Measurements from ENCODE around the gene DAB2IP. TPM values are rescaled to one million over a fixed set of nuclear protein-coding genes. Genes with fewer than 3 reads are reported as not detected.

Gene DAB2IP
- total RNA-seq, 1 donor from 2014 or later, result 53.0 TPM

- DNase-seq (ENCODE audit: missing footprints), result no peak
- intact Hi-C loops (cut with DNase I), result no loop called here
- no peak for ATAC-seq
These were observed 119.2 kb downstream of the DAB2IP start for GRCh38 chr9:121770415-121771273.

DNA sequence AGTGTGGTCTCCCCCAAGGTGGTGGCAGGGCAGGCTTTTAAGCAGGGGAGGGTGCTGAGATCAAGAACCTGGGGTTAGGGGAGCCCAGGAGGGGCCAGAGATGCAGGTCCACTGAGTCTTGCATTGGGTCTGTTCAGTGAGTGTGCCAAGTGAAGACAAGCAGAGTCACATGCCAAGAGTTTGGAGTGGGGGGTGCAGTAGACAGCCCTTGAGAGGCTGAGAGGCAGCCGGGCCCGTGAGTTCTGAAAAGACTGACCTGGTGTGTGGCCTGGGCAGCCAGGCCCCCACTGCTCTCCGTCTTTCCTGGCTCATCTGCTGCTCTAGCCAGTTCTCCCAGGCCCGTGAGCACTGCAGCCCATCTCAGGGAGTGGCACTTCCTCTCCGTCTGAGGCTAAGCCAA lies 120.0 kb downstream of the DAB2IP start:
- DNase-seq (ENCODE audit: missing footprints) (peak; percentile 13), ATAC-seq (no peak)
- intact Hi-C loops (cut with DNase I), result no loop called here

GRCh38 chr9:121771851-121772599 lies 120.6 kb downstream of the DAB2IP start:
- ATAC-seq, result no peak
- peak; percentile 50 for DNase-seq (ENCODE audit: missing footprints)
- intact Hi-C loops (cut with DNase I), result no loop called here

- peak; percentile 81 for DNase-seq (ENCODE audit: missing footprints)
- intact Hi-C loops (cut with DNase I), result no loop called here
- ATAC-seq, result peak; percentile 87
These were observed 121.3 kb downstream of the DAB2IP start for GRCh38 chr9:121772600-121773285.

GRCh38 chr9:121773286-121773953 lies 122.0 kb downstream of the DAB2IP start:
- ATAC-seq, result no peak
- intact Hi-C loops (cut with DNase I), result no loop called here
- peak; percentile 59 for DNase-seq (ENCODE audit: missing footprints)

GRCh38 chr9:121773954-121774714 lies 122.7 kb downstream of the DAB2IP start:
- no peak for ATAC-seq
- intact Hi-C loops (cut with DNase I), result no loop called here
- peak; percentile 64 for DNase-seq (ENCODE audit: missing footprints)

DNA sequence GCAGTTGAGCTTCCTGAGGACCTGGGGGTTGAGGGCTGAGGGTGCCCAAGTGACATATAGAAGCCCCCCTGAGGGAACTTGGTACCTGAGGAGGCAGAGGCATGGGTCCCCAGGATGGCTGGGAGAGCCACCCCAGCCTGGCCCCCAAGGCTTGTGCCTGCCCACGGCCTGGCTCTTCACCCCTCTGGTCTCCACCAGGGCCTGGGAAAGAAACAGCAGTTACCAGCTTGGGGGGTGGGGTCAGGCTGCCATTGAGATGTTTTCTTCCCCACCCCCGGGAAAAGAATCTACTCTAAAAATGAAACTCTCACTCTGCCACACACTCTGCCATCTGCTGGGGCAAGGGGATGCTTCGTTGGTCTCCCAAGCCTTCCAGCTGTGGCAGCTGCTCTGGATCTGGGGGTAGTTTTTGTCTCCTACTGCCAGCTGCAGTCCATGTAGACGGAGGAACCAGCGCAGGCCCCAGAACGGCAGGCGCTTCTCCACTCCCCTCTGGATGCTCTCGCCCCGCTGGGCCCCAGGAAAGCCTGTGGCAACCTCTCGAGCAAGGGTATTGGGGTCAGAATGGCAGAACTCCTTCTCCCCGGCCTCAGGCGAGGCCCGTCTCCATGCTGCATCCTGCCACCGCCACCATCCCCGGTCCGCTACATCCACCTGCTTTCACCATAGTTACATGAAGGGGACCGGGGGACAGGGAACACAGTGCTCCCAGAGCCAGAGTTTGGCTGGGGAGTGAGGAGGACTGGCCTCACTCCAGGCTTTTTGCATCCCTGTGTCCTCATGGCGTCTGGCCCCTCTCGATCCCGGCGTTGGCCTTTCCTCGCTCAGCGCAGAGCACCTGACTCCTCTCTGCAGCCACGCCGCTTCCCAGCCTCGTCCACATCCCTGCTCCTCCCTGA lies 123.5 kb downstream of the DAB2IP start:
- intact Hi-C loops (cut with DNase I), result no loop called here
- DNase-seq (ENCODE audit: missing footprints), result peak; percentile 50
- no peak for ATAC-seq

GRCh38 chr9:121776001-121776738 lies 124.7 kb downstream of the DAB2IP start:
- DNase-seq (ENCODE audit: missing footprints), result no peak
- ATAC-seq, result no peak
- intact Hi-C loops (cut with DNase I), result no loop called here

DNA sequence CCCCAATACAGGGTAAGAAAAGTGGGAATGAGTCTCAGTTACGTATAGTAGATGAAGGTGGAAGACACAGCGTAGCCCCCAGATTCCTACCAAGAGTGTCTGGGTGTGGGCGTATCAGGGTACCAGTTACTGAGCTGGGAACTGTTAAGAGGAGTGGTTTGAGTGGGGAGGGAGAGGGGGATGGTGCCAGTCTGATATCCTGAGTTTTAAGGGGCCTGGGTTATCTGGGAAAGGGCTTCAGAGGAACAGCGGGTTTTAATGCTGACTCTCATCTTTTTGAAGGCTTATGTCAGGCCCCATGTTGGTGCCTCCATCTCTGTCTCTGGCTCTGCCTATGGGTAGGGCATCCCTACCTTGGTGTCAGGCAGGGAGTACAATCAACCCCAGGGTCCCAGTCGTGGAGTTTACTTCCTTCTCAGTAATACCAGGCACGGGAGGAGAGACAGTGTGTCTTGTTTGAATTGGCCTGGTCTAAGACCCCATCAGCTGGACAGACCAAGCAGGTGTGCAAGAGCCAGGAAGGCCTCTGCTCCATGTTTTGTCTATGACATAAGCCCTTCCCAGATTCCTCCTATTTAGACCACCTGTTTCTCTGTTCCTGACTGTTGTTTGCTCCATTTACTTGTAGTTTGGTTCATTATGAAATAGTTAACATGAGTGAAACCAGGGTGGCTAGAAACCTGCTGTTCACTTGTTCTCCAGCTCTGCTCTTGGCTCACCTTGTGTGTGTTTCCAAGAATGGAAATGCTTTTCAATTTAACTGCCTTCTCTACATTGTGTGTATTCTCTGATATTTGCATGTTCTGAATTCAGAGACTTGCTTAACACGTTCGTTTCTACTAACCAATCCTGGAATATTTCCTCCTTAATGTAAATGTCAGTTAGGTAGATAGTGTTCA lies 125.6 kb downstream of the DAB2IP start:
- no peak for ATAC-seq
- no peak for DNase-seq (ENCODE audit: missing footprints)
- intact Hi-C loops (cut with DNase I), result no loop called here

DNA sequence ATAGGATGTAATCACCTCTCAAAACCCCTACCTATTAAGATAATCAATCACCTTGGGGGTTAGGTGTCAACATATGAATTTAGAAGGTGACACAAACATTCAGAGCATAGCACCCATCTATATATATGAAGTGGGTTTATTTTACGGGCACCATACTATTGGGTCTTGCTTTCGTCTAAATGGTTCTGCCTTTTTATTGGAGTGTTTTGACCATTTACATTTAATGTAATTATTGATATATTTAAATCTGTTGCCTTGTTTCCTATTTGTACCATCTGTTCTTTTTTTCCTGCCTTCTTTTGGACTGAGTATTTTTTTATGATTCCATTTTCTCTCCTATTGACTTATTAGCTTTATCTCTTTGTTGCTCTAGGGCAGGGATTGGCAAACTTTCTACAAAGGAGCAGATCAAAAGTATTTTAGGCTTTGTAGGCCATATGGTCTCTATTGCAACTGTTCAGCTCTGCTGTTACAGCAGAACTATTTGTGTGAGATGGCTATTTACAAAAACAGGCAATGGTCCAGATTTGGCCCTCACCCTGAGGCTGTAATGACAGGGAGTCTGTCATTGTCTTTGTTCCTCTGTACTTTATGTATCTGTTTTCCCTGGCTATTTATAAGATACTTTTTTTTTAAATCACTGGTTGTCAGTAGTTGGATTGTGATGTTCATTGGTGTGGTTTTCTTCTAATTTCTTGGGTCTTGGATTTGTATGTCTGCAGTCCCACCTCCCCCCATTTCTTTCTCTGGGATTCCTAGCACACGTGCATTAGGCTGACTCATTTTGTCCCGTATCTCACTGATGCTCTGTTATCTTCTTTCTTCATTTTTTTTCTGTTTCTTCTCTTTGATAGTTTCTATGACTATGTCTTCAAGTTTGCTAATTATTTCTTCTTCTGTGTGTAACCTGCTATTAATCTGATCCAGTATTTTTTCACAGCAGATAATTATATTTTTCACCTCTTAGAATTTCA lies 127.1 kb downstream of the DAB2IP start:
- intact Hi-C loops (cut with DNase I), result no loop called here
- DNase-seq (ENCODE audit: missing footprints), result no peak
- peak; percentile 40 for ATAC-seq

DNA sequence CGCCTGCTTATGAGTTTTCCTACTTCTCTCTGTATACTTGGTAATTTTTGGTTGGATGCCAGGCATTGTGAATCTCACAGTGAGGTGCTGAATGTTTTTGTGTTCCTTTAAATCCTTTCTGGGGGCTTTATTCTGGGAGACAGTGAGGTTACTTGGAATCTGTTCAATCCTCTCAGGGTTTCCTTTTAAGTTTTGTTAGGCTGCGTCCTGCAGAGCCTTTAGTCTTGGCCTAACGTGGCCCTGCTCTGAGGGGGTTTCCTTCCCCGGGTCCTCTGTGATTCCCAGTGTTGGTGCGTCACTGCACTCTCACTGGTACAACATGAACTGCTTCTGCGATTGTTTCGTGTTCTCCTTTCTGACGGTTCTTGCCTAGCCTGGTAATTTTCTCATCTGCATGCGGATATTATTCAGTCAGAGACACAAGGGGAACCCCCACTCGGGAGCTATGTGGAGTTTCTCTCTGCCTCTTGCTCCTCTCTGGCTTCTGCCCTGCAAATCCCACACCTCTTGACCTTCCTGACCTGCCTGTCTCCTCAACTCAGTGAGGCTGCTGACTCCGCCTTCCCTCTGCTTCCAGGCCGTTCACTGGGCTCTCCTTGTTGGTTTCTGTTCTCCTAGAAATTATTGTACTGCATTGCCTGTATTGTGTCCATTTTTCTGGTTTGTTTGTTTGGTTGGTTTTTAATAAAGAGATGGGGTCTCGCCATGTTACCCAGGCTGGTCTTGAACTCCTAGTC lies 128.1 kb downstream of the DAB2IP start:
- intact Hi-C loops (cut with DNase I), result no loop called here
- DNase-seq (ENCODE audit: missing footprints), result peak; percentile 60
- no peak for ATAC-seq

- DNase-seq (ENCODE audit: missing footprints) (no peak), ATAC-seq (no peak)
- intact Hi-C loops (cut with DNase I), result no loop called here
These were observed 129.0 kb downstream of the DAB2IP start for GRCh38 chr9:121780177-121781040.

GRCh38 chr9:121781145-121781548 lies 129.7 kb downstream of the DAB2IP start:
- ATAC-seq (no peak), DNase-seq (ENCODE audit: missing footprints) (no peak)
- intact Hi-C loops (cut with DNase I), result no loop called here

Data from Right ventricle myocardium inferior (tissue), 1 donor.